ENCODE measurements around the gene FBXL16.

FBXL16 gene

DNA sequence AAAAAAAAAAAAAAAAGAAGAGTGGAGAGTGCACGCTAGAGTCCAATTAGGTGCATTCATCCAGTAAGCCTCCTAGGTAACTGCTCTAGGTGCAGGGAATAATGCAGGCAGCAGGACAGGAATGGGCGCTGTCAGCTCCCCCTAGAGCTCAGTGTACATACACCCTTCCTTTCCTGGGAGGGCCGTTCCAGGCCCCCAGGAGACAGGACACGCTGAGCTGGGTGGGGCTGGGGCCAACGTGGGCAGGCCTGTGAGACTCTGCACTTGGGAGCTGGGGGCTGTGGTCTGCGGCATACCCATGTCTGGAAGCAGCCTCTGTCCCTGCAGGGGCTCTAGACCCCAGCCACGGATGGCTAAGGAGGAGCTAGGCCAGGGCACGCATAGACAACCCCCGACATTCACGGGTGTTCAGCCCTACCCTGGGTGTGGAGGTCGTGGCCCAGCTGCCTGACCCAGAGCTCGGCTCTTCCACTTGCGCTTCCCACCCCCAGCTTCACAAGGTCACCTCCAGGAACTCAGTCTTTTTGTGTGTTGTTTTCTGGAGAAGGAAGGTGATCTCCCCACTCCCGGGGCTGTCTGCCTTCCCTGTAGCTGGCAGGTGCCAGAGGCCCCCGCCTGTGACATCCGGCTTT lies 14.3 kb upstream of the FBXL16 start:
- TF ChIP-seq, protein P1, sequence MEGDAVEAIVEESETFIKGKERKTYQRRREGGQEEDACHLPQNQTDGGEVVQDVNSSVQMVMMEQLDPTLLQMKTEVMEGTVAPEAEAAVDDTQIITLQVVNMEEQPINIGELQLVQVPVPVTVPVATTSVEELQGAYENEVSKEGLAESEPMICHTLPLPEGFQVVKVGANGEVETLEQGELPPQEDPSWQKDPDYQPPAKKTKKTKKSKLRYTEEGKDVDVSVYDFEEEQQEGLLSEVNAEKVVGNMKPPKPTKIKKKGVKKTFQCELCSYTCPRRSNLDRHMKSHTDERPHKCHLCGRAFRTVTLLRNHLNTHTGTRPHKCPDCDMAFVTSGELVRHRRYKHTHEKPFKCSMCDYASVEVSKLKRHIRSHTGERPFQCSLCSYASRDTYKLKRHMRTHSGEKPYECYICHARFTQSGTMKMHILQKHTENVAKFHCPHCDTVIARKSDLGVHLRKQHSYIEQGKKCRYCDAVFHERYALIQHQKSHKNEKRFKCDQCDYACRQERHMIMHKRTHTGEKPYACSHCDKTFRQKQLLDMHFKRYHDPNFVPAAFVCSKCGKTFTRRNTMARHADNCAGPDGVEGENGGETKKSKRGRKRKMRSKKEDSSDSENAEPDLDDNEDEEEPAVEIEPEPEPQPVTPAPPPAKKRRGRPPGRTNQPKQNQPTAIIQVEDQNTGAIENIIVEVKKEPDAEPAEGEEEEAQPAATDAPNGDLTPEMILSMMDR (IDR thresholded peaks at IDR 0.05; ENCODE audit: low read depth, low read length), result no peak
- peak overlapping the region; percentile 77 for H3K4me3 ChIP-seq (ENCODE audit: low read depth, low read length)

DNA sequence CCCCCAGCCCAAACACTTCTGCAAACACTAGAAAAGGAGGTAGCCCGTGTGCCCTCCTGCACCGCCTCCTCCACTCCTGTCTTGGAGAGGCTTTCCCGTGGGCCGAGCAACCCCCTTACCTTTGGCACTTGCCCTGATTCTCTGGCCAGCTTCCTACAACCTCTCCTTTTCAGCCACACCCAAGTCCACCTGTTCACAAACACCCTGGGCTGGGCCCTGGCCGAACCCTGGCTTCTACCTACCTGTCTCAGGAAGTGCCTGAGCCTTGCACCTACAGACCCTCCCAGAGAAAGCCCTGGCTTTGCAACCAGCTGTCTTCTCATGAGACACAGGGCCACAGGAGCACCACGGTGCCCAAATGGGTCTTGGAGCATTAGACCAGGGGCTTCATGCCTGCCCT lies 13.3 kb upstream of the FBXL16 start:
- H3K4me3 ChIP-seq (ENCODE audit: low read depth, low read length), result no peak overlapping the region
- TF ChIP-seq, protein P1 (IDR thresholded peaks at IDR 0.05; ENCODE audit: low read depth, low read length), result no peak

DNA sequence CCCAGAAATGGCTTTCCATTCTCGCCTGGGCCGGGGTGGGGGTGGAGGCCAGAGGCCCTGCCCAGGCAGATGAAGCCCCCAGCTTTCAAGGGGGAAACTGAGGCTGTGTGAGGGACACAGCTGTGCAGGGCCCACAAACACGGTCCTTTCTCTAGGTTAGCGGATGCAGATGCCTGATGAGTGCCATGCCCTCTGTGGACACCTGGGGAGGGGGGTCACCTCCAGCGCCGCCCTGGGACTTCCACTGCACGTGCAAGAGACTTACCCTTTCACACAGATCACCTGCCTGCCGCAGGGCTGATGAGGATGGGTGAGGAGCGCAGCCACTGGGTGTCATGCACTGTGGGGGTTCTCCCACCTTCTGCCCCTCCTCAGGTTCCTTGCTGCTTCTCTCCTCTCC lies 12.8 kb upstream of the FBXL16 start:
- TF ChIP-seq, protein P1 (IDR thresholded peaks at IDR 0.05; ENCODE audit: low read depth, low read length), result no peak
- no peak overlapping the region for H3K4me3 ChIP-seq (ENCODE audit: low read depth, low read length)

DNA sequence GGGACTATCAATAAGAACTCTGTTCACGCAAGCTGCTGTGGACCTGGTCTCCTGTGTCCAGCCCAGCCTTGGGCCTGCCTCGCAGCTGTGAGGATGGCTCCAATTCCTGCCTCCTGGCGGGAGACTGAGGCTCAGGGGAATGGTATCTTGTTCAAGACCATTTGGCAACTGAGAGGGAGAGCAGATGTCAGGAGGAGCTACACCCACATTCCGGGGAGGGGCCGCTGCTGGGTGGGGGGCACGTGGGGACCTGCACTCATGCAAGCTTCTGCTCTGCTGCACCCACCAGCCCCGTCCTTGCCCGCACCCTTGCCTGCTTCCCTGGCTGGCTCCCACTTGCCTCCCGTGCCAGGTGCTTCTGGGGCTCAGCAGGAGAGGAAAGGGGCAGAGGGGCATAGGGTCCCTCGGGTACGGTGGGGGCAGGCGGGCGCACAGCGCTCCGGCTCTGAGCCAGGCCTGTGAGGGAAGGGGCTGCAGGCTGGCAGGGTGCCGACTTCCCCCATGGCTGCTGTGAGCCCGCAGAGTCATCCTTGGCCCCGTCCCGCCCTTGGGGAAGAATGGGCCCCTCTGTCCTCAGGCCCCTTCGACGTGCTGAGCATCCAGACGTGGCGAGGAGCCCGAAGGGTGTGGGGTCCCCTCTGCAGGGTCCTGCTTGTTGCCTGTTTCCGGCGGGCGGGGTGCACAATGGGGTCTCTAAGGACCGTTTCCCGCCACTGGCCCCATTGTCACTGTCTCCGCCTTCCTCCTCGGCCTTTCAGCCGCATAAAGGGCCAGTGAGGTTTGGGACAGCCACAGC lies 12.0 kb upstream of the FBXL16 start:
- H3K4me3 ChIP-seq (ENCODE audit: low read depth, low read length), result no peak overlapping the region

DNA sequence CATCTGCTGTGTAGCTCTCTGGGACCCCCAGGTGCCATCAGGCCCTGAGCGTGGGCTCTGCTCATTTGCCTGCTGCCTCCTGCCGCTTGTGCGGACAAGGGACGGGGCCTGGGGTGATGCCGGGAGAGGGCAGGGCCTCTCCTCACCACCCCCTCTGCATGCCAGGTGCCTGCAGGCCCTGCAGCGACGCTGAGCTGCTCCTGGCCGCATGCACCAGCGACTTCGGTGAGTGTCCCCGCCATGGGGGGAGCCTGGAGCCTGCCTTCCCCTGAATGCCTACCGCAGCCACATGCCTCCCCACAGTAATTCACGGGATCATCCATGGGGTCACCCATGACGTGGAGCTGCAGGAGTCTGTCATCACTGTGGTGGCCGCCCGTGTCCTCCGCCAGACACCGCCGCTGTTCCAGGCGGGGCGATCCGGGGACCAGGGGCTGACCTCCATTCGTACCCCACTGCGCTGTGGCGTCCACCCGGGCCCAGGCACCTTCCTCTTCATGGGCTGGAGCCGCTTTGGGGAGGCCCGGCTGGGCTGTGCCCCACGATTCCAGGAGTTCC lies 11.2 kb upstream of the FBXL16 start:
- H3K4me3 ChIP-seq (ENCODE audit: low read depth, low read length), result no peak overlapping the region

More for the DNA sequence above, 12.0 kb upstream of the FBXL16 start:
- TF ChIP-seq, protein P1 (IDR thresholded peaks at IDR 0.05; ENCODE audit: low read depth, low read length), result no peak

DNA sequence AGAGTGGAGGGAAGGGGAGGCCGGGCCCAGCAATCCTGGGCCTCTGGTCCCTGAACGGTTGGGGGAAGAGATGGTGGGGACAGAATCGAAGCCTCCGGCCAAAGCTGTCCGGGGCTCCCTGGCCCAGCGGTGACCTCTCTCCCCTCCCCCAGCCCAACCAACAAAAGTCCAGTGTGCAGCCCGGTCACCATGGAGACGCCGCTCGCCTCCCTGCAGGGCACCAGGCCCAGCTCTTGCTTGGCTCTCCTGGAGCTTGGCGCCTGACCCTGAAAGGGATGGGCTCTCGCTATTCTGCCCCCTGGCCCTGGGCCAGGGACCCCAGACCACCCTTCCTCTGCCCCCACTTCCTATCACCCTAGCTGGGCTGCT lies 10.6 kb upstream of the FBXL16 start:
- TF ChIP-seq, protein P1 (IDR thresholded peaks at IDR 0.05; ENCODE audit: low read depth, low read length), result no peak
- H3K4me3 ChIP-seq (ENCODE audit: low read depth, low read length), result peak overlapping the region; percentile 63

More for the DNA sequence above, 11.2 kb upstream of the FBXL16 start:
- TF ChIP-seq, protein P1 (IDR thresholded peaks at IDR 0.05; ENCODE audit: low read depth, low read length), result no peak
